ENCODE measurements around the gene MMP20. TPM values are rescaled to one million over a fixed set of nuclear protein-coding genes. Genes with fewer than 3 reads are reported as not detected.

MMP20 gene
- total RNA-seq, 1 experiment from 2014 or later, result not detected

DNA sequence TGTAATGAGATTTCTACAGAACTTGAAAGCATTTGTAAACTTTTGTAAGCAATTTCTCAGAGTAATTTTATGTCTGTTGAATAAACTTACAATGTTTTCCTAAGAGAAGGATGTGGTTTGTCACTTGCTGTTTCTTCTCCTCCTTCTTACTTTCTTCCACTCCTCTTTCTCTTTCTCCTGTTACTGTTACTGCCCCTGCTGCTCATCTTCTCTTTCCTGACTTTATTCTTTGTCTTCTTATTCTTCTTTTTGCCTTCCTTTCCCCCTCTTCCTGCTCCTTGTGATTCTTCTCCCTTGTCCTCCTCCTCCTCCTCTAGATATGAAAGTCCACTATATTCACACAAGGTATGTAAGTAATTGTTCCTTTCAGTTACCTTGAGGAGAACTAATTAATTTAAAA, 63.5 kb downstream of the MMP20 start:
- no peak for DNase-seq (ENCODE audit: extremely low read depth, low read depth)

DNA sequence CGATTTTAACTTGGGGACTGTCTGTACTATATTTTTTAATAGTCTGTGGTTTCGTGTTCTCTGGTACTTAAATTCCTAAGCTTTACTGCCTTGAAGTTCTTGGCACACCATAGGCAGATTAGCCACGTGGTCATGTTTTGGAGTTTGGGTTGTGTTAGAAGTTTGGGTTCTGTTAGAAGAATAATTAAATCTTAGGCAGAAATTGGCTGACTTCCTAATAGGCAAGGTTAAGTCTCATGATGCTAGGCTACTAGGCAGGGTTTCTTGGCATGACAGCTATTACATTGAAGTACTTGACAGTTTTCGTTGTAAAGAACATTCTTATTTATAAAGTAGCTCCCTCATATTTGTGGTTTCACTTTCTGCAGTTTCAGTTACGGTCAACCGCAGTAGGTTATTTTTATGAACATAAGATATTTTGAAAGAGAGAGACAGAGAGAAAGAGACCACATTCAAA, 64.5 kb downstream of the MMP20 start:
- no peak for DNase-seq (ENCODE audit: extremely low read depth, low read depth)

DNA sequence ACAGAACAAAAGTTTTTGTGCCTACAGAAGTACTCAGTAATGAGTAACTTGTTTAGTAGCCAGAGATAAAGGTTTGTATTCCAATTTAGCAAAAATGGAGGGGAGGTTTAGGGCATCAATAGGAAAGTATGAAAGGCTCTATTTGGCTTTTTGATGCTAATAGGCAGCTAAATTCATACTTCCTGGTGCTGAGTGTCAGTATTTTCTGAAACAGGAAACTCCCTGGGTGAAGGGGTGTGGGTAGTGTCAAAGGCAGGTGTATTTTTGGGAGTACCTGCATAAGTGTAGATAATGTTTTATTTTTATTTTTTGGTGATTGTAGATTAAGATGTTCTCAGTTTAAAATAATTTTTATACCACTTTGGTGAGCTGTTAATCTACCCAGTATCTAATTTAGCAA, 65.3 kb downstream of the MMP20 start:
- DNase-seq (ENCODE audit: extremely low read depth, low read depth), result no peak

DNA sequence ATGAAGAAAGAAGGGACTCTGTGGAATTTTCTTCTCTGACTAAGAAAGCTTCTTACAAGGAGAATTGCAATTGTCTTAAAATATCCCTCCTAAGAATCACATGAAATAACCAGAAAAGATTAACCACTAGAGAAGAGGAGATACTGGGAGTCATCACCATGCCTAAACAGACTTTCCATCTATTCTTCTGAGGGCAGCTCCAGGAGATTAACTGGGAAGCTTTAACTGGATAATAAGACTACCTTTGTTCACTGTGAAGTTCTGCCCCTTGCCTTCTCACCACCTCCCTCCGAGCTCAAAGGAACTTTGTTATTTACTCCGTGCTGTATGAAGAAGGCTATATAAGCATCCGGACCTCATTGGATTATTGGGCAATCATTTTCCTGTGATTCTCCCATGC, 70.0 kb downstream of the MMP20 start:
- DNase-seq (ENCODE audit: extremely low read depth, low read depth), result no peak

DNA sequence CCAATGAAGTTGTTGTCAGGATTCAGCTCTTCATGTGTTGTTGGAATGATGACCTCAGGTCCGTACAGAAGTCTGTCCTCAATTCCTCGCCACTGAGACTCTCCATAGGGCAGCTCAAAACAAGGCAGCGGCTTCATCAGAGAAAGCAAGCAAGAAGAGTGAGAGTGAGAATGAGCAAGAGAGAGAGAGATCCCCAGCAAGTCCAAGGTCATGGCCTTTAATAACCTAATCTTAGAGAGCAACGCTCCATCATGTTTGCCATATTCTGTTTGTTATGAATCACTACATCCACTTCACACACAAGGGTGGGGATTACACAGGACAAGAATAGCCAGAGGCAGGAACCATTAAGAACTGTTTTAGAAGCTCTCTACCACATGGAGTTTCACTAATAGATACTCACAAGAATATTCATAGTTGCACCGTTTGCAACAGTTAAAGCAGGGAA, 71.3 kb downstream of the MMP20 start:
- DNase-seq (ENCODE audit: extremely low read depth, low read depth), result no peak

DNA sequence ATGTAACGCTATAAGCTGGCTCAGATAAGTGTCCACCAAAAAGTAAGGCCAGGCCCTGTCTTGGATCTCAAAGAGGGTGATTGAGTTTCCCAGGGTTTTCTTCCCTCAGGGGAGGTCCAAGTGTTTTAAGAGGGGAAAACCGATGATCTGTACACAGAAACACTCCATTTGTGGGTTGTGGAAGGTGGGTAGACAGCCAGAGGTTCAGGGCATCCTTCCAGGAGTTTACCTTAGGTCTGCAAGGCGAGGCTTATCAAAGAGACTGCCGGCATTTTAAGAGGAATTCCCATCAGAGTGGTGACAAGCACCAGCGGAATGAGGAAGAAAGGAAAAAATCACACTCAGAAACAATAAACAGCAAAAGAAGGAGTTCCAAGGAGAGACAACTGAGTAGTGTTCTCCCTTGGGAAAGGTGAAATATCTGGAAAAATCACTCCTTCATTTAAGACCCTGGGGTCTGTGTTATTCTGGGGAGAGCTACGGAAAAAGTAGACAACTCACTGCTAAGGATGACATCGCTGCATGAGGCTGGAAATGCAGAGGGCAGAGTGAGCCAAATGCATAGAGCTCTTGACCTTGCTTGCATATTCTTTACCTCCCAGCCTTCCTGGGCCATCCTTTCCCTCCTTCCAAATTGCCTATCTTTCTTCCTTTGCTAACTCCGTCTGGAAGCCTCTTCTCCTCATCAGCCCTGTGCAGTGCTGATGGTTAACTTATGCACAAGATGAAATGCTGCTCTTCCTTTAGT, 72.5 kb downstream of the MMP20 start:
- no peak for DNase-seq (ENCODE audit: extremely low read depth, low read depth)

DNA sequence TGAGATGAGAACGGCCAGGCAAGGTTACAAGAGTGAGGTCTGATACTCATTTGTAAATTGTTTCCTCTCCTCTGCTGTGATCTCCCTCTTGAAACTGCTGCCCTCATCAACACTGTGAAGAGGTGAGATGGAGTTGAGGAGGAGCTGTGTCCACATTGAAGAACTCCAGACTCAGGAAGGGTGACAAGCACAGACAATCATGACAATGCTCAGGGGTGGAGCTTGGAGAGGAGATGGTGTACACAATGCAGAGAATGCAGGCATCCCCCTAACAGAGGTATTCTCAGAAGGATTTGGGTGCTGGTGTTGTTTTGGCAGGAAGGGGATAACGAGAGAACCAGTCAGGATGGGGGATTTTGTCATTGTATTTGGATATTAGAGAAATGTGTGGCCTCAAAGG, 73.1 kb downstream of the MMP20 start:
- no peak for DNase-seq (ENCODE audit: extremely low read depth, low read depth)

DNA sequence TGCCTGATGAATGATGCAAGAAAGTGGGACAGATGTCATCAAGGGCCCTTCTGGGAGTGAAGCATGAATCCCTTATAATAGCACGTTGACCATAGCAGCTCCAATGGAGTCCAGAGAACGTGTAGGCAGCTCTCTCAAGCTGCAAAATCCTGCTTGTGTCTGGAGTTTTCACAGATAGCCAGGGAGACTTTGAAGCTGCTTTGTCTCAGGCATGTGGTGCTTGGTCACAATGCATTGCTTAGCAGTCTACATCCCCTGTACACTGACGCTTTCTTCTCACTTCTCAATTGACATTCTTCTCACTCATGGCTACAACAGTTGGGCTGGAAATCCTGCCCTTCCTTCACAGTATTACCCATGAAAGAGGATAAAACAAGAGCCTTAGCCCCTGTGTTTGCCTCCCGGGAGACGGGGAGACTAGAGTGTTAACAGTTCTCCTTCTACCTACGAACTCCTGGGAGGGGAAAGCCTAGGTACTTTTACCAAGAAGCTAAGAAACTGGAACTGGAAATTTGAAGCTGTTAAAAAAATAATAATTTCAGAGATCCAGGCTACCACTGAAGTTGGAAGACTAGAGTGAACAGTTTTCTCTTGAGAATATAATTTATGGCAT, 73.9 kb downstream of the MMP20 start:
- DNase-seq (ENCODE audit: extremely low read depth, low read depth), result no peak

DNA sequence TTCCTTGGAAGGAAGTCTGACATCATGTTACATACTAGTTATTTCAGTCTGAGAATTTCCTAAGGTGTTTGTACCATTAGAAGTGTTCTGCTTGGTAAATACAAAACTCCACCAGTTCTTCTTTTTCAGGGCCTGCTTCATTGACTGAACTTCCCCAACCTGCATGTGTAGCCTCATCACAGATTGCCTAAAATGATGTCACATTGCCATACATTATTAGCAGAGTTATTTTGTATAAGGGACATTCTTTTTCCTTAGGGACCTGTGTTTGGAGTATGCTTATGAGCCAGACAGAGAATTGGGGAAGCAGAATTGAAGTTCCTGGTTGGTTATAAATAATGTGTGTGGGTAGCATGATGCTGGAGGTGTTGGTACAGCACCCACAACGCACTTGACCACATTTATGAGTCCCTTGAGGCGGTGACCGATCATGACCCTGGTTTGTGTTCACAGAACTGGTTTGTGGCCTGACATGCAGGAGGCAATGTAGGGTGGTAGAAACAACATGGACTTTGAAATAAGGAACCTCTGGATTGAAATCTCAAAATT, 78.1 kb downstream of the MMP20 start:
- no peak for DNase-seq (ENCODE audit: extremely low read depth, low read depth)

DNA sequence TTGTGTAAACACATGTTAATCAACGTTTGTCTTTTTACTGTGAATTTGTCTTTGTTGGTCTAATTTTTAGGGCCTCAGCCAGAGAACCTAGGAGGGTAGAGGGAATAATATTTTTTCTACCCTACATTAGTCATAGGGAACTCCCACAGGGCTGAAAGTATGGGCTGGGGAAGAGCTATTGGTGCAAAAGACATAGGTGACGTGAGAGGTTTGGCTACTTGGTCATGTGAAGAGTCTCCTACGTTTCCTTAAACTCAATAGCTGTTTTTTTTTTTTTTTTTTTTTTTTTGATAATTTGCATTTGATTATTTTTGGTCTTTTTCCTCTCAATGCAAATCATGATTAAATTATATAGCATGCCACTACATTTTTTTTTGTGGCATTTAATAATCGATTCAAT, 78.7 kb downstream of the MMP20 start:
- DNase-seq (ENCODE audit: extremely low read depth, low read depth), result no peak

DNA sequence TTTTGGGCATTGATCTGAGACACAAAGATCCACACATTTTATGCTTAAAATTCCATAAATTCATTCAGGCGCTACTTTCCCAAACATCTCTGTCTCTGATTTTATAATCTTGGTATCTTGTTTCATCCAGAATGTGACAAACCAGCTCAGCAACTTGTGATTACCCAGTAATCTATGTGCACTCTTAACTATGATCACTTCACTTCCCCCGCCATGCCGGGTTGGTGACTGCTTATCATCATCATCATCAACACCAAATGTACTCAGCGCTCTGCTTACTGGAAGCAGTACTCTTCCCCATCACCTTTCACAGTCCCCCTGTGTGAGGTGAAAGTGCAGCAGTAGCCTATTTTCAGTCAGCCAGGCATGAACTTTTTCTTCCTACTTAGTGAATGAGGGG, 79.4 kb downstream of the MMP20 start:
- DNase-seq (ENCODE audit: extremely low read depth, low read depth), result no peak

DNA sequence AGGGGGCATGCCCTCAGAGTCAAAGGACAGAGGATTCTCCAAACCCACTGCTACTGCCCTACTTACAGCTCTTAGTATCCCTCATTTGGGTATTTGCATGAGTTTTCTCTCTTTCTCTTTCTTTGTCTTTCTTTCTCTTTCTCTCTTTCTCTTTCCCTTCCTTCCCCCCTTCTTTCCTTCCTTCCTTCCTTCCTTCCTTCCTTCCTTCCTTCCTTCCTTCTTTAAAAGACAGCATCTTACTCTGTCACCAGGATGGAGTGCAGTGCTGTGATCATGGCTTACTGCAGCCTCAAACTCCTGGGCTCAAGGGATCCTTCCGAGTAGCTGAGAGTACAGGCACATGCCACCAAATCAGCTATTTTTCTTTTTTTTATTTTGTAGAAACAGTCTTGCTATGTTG, 80.5 kb downstream of the MMP20 start:
- DNase-seq (ENCODE audit: extremely low read depth, low read depth), result no peak

DNA sequence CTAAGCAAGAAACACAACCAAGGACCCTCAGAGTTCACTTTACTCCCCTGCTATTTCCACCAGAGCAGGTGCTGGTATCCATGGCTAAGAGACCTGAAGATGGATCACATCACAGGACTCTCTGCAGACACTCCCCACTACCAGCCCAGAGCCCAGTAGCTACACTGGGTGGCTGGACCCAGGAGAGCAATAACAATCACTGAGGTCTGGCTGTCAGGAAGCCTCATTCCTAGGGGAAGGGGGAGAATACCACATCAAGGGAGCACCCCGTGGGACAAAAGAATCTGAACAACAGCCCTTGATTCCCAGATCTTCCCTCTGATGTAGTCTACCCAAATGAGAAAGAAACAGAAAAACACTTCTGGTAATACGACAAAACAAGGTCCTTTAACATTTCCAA, 85.6 kb downstream of the MMP20 start:
- DNase-seq (ENCODE audit: extremely low read depth, low read depth), result no peak

DNA sequence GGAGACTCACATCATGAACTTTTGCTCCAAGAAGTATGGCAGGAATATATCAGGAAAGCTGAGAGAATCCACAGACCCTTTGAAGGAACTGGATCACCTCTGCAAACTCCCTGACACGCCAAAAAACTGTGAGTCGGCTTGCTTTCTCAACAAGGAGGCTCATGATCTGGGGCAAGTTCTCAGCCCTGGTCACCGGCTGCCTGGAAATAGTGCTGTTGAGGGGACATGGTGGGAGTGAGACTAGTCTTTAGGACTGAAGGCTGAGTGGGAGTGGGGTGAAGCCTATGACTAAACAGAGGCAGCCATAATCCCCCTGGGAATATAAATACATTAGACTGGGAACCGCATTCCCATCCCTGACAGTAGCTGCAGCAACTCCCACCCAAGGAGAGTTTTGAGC, 86.2 kb downstream of the MMP20 start:
- no peak for DNase-seq (ENCODE audit: extremely low read depth, low read depth)

DNA sequence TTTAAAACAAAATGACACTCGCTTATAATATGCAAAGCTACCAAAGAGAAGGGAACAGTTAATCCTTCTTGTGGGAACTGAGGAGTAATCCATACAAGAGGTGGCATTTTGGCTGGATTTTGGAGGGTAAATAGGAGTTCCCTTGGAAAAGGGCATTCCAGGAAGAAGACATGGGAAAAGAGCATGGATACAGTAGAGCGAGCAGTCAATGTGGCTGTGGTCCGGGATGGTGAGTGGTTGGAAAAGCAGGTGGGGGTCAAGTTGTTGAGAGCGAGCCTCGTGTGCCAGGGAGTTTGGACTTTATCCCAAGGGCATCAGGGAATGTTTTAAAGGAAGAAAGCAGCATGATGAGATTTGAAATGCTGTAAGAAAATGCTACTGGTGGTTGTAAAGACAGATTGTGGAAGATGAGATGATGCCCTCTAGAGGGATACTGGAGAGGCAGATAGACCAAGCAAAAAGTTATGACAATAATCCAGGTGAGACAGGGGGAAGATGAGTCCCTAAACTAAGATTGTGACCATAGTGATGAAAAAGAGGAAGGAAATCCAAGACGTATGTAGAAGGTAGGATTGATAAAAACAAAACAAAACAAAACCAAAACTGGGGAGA, 90.8 kb downstream of the MMP20 start:
- no peak for DNase-seq (ENCODE audit: extremely low read depth, low read depth)

DNA sequence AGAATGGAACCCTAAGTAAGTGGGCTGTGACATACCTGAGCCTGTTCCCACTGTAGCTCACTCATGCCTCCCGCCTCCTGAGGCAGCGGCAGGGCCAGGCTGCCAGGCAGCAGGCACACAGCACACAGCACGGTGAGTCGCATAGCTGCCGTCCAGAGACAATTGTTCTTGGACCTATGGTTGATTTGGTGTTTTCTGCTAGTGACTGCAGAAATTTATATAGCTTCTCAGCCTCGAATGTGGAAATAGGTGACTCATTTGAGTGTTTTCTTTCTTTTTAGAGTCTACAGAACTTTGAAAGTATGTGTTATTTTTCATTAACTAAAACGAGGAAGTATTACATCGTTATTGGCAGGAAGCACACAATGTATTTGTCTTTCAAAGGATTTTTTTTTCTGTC, 94.6 kb downstream of the MMP20 start, which contains the start of gene MMP7:
MMP7 (minus strand) TSS at position 190 of the 400 bp plus-strand sequence; CDS start at position 143, 47 bp downstream.
- no peak for DNase-seq (ENCODE audit: extremely low read depth, low read depth)

DNA sequence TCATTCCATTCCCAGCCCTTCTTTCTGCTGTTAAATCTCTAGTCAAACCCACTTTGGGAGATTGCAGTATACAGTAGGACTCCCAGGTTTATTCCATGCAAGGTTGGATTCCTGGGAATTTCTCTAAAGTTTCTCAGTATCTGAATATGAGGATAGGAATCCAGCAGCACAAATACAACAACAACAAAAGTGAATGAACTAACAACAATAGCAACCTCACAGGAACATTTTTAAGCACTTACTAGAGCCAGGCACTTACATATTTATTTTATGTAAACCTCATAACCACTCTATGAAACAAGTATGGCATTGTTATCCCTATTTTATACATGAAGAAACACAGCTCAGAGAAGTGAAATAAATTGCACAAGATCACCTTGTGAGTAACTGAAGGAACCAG, 96.5 kb downstream of the MMP20 start:
- DNase-seq (ENCODE audit: extremely low read depth, low read depth), result no peak

DNA sequence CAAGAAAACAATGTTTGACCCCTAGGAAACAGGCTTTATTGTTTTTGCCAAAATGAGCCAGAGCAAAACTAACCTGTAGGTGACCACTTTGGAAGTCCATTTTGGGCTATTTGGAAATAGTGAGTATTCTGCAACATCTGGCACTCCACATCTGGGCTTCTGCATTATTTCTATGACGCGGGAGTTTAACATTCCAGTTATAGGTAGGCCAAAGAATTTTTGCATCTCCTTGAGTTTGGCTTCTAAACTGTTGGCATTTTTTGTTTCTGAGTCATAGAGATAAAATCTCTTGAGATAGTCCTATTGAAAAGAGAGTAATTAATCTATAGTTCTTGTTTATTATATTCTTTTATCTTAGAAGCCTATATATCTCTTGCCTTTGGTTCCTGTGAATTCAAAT, 97.4 kb downstream of the MMP20 start:
- no peak for DNase-seq (ENCODE audit: extremely low read depth, low read depth)

DNA sequence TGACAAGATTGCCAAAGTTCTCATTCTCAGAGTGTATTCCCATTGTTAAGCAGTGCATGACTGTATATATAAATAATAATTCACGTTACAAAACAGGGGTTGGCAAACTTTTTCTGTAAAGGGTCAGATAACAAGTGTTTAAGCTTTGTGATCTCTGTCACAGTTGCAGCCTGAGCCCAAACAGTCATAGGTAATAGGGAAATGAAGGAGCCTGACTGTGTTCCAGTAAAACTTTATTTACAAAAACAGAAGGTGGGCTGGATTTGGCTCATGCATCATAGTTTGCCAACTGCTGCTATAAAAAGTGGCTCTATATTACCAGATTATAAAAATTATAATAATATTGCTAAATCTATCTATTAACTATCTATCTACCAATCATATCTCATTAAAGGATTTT, 98.1 kb downstream of the MMP20 start:
- DNase-seq (ENCODE audit: extremely low read depth, low read depth), result no peak

Data from NCI-H460 (cell line).